Caki2 (cell line): ENCODE data around the gene B9D2. TPM values are rescaled to one million over a fixed set of nuclear protein-coding genes. Genes with fewer than 3 reads are reported as not detected.

Experiments
- DNase-seq: peaks from one replicate; pipeline ENCODE4 v3.0.0-alpha.2; 2015; ENCODE audit warnings: low read depth
- in situ Hi-C: cut with HindIII; loops from 2 replicates; pipeline ENCODE4 v1.10.0; 2016; ENCODE audit warnings: low sequenced_read_pairs, low pct_unique_long_range_greater_than_20kb, mixed read lengths
- total RNA-seq: library from RNA; depleted of rRNA; stranded (reverse); fragments of >200 nt; shearing (Covaris generic); gene quantifications from 2 replicates; pipeline ENCODE4 v1.2.3, GENCODE V29; 2014; ENCODE audit warnings: low replicate concordance; rRNA removed

Gene B9D2
- total RNA-seq, 1 experiment from 2014 or later: 35.0 TPM

DNA sequence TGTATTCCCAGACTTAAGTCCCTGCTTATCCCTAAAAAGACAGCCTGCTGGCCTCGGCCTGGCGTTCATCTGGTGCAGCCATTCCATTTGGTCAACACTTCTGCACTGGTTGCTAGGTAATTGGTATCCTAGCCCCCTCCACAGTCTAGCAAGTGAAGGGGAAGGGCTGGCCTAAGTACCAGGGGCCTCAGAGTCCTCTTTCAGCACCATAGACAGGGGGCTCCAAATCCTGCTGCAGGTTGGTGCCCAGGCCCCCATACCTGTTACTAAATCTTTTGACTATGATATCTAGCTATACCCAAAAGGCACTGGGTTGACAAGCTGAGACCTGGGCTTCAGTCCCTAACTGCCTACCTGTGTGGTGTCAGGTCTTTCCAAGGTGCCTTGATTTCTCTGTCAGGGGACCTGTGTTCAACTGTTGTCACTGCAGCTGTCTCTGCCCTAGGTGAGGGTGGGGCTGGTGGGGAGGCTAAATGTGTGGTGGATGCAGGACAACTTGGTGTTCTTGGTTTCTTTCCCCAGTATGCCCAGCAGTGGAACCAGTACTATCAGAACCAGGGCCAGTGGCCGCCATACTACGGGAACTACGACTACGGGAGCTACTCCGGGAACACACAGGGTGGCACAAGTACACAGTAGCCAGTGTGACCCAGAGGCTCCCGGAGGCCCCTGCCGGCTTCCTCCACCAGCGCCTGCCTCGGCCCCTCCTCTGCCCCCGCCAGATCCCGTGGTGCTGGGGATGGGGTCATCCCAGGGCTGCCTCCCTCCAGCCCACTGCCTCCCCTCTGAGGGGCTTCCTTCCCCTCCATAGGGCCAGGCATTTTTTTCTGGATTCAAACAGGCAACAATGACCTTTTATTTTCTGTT lies 57.8 kb downstream of the B9D2 start:
- DNase-seq: no peak
- in situ Hi-C loops: no loop called here

DNA sequence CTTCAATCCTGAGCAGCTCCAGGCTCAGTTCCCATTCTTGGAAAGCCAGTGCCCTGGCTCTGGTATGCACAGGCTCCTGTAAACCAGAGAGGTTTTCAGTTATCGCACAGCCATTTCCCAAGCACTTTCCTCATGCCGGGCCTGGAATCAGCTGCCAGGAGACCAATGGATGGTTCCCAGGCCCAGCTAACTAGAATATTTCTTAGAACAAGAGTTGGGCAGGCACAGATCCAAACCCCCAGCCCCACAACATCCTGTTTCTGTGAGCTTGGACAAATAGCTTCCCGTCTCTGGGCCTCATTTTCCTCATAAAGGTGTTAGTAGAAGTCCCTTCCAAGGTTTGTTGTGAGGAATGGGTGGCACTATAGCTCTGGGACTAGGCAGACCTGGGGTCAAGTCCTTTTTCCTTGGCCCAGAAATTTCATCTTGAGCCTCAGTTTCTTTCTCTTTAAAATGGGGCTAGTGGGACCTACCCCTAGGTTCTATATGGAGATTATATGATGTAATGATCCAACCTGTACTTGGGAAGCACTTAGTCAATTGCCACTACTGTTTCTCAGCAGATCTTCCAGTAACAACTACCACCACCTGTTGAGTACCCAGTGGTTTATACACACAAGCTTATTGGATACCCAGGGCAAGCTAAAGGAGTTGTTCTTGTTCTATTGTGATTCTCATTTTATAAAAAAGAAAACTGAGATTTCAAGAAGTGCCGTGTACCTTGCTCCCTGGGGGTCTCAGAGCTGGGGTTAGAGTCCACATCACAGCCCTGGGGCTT lies 59.1 kb downstream of the B9D2 start:
- no peak for DNase-seq
- in situ Hi-C loops: no loop called here

Other genes starting within 250 kb of the B9D2 start
- not detected in 2 replicates for gene CYP2F1, start 249.7 kb downstream of the B9D2 start, total RNA-seq
- 10.6 and 40.2 TPM in 2 replicates for gene CYP2S1, start 170.9 kb downstream of the B9D2 start, total RNA-seq
- gene AXL, start 144.9 kb downstream of the B9D2 start, total RNA-seq: 349 and 418 TPM in 2 replicates
- 136 and 137 TPM in 2 replicates for gene HNRNPUL1, start 99.8 kb downstream of the B9D2 start, total RNA-seq
- gene CCDC97, start 54.0 kb downstream of the B9D2 start, total RNA-seq: 14.5 and 16.3 TPM in 2 replicates
- 5.2 and 7.2 TPM in 2 replicates for gene TGFB1, start 10.2 kb downstream of the B9D2 start, total RNA-seq
- 4.1 and 7.5 TPM in 2 replicates for gene TMEM91, start 12.4 kb upstream of the B9D2 start, total RNA-seq
- gene EXOSC5, start 33.2 kb upstream of the B9D2 start, total RNA-seq: 78.5 and 97.8 TPM in 2 replicates
- gene BCKDHA, start 33.7 kb upstream of the B9D2 start, total RNA-seq: 121 and 196 TPM in 2 replicates
- gene B3GNT8, start 63.2 kb upstream of the B9D2 start, total RNA-seq: 0.41 TPM in 1 of 2 replicates, not detected in the other
- 68.5 and 79.9 TPM in 2 replicates for gene DMAC2, start 75.8 kb upstream of the B9D2 start, total RNA-seq
- gene ERICH4, start 79.0 kb upstream of the B9D2 start, total RNA-seq: not detected in 2 replicates
- gene CEACAM21, start 212.0 kb upstream of the B9D2 start, total RNA-seq: not detected in 2 replicates